PC-3 (cell line): Measurements from ENCODE around the gene CAV1. TPM values are rescaled to one million over a fixed set of nuclear protein-coding genes. Genes with fewer than 3 reads are reported as not detected.

Source experiments
- ATAC-seq: fragments of 200-7000 bp; cut with Tn5 transposase; 2 replicates; pipeline ENCODE4 v1.9.1; 2020; ENCODE audit warnings: mild to moderate bottlenecking, moderate library complexity
- BruUV-seq: library from RNA; stranded (reverse); fragments of 400-500 nt; replicated peaks from 2 replicates; lab custom pipeline; 2021; lab: Mats Ljungman, UMichigan
- CTCF ChIA-PET: fragments of 300-600 bp; sonication (Branson Sonifier 250); formaldehyde crosslinking; loops from one replicate; lab custom pipeline; 2022; ENCODE audit warnings: antibody characterized with exemption; lab: Charles Lee
- POLR2A ChIA-PET: fragments of 300-600 bp; sonication (Branson Sonifier 250); formaldehyde crosslinking; loops from one replicate; lab custom pipeline; 2022; ENCODE audit warnings: antibody characterized with exemption; ENCODE audit not compliant: unreplicated experiment; lab: Charles Lee
- DNase-seq: peaks from one replicate; pipeline ENCODE4 v3.0.0-alpha.2; 2015
- H2AFZ ChIP-seq: fragments of 300-600 bp; sonication (generic); 2 replicates; pipeline ENCODE4 v1.6.0; 2016; ENCODE audit warnings: antibody characterized with exemption, low read length
- H3F3A ChIP-seq: fragments of 300-600 bp; sonication (generic); one replicate; pipeline ENCODE4 v1.6.0; 2017; ENCODE audit warnings: antibody characterized with exemption, low read length, control low read depth, mild to moderate bottlenecking; ENCODE audit not compliant: unreplicated experiment
- H3K27ac ChIP-seq: fragments of 300-600 bp; sonication (generic); 2 replicates; pipeline ENCODE4 v1.5.1; 2016; ENCODE audit warnings: mild to moderate bottlenecking, low read length
- H3K27me3 ChIP-seq: fragments of 300-600 bp; sonication (generic); 2 replicates; pipeline ENCODE4 v1.6.1; 2016; ENCODE audit warnings: low read length, mixed read lengths
- H3K36me3 ChIP-seq: fragments of 300-600 bp; sonication (generic); 2 replicates; pipeline ENCODE4 v1.6.1; 2016; ENCODE audit warnings: low read depth, mixed run types, low read length, mixed read lengths
- H3K4me1 ChIP-seq: fragments of 300-600 bp; sonication (generic); 2 replicates; pipeline ENCODE4 v1.5.1; 2016; ENCODE audit warnings: low read length; ENCODE audit not compliant: insufficient read depth
- H3K4me2 ChIP-seq: fragments of 300-600 bp; sonication (generic); 2 replicates; pipeline ENCODE4 v1.6.0; 2016; ENCODE audit warnings: low read length
- H3K4me3 ChIP-seq: fragments of 300-600 bp; sonication (generic); 2 replicates; pipeline ENCODE4 v1.5.1; 2016; ENCODE audit warnings: mild to moderate bottlenecking, low read length, mixed read lengths
- H3K79me2 ChIP-seq: fragments of 300-600 bp; sonication (generic); 2 replicates; pipeline ENCODE4 v1.6.1; 2017; ENCODE audit warnings: low read length, mixed read lengths
- H3K9ac ChIP-seq: fragments of 300-600 bp; sonication (generic); 2 replicates; pipeline ENCODE4 v1.6.0; 2016; ENCODE audit warnings: mild to moderate bottlenecking, low read length
- H3K9me2 ChIP-seq: fragments of 300-600 bp; sonication (generic); replicated peaks from 2 replicates; pipeline ENCODE4 v1.6.1; 2016; ENCODE audit warnings: mixed run types, low read length, mixed read lengths
- H3K9me3 ChIP-seq: fragments of 300-600 bp; sonication (generic); 2 replicates; pipeline ENCODE4 v1.6.1; 2016; ENCODE audit warnings: low read length, mixed read lengths
- H4K20me1 ChIP-seq: fragments of 300-600 bp; sonication (generic); 2 replicates; pipeline ENCODE4 v1.6.1; 2016; ENCODE audit warnings: low read length, mixed read lengths
- EZH2 ChIP-seq: fragments of 300-600 bp; sonication (generic); IDR thresholded peaks from one replicate; pipeline ENCODE4 v1.6.1; 2017; ENCODE audit warnings: antibody characterized with exemption, mild to moderate bottlenecking, low read length; ENCODE audit not compliant: unreplicated experiment
- EZH2phosphoT487 ChIP-seq: fragments of 300-600 bp; sonication (generic); IDR thresholded peaks from 2 replicates; pipeline ENCODE4 v1.6.1; 2018; ENCODE audit warnings: mild to moderate bottlenecking, antibody characterized with exemption, low read length, borderline replicate concordance
- intact Hi-C: fragments of 100-400 bp; cut with micrococcal nuclease; formaldehyde crosslinking; loops from 2 replicates; pipeline ENCODE4 v1.9.0; 2023
- total RNA-seq: library from RNA; depleted of rRNA; stranded (reverse); fragments of >200 nt; gene quantifications from 2 replicates; pipeline ENCODE4 v1.2.3, GENCODE V29; 2014
- TF ChIP-seq, protein P1 (sequence below): fragments of 300-600 bp; sonication (generic); conservative IDR thresholded peaks from 2 replicates; pipeline ENCODE4 v1.5.1; 2017; ENCODE audit warnings: antibody characterized with exemption, low read depth, mild to moderate bottlenecking, low read length

The CAV1 gene
- total RNA-seq, 1 experiment from 2014 or later = 284 TPM

DNA sequence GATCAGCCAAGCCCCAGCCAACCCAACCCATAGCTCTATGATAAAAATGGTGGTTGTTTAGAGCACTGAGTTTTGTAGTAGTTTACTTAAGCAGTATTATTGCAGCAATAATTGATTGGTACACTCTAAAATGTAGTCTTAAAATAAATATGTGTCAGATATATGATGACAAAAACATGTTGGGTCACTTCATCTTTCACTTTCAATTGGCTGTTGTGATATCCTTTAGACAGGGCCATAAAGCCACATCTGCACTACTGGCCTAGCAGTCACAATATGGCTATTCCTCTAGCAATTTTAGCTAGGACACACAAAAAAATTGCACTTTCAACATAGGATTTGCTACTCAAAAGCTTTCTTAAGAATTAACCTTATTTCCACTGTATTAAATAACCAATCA lies 5.9 kb upstream of the CAV1 start:
- TF ChIP-seq EZH2 = no peak
- TF ChIP-seq, protein P1, sequence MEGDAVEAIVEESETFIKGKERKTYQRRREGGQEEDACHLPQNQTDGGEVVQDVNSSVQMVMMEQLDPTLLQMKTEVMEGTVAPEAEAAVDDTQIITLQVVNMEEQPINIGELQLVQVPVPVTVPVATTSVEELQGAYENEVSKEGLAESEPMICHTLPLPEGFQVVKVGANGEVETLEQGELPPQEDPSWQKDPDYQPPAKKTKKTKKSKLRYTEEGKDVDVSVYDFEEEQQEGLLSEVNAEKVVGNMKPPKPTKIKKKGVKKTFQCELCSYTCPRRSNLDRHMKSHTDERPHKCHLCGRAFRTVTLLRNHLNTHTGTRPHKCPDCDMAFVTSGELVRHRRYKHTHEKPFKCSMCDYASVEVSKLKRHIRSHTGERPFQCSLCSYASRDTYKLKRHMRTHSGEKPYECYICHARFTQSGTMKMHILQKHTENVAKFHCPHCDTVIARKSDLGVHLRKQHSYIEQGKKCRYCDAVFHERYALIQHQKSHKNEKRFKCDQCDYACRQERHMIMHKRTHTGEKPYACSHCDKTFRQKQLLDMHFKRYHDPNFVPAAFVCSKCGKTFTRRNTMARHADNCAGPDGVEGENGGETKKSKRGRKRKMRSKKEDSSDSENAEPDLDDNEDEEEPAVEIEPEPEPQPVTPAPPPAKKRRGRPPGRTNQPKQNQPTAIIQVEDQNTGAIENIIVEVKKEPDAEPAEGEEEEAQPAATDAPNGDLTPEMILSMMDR = no peak
- TF ChIP-seq EZH2phosphoT487 = no peak
- Histone ChIP-seq H3K9me2 (no peaks in the 10 kb centered on the region), H3K27me3 (no peaks in the 10 kb centered on the region), H3K4me1 (peaks cover 33% of the 10 kb centered on the region), H3K9ac (no peak overlapping the region), H3K36me3 (no peaks in the 10 kb centered on the region), H3K4me2 (no peak overlapping the region), H4K20me1 (no peaks in the 10 kb centered on the region), H2AFZ (no peak overlapping the region), H3K27ac (no peak overlapping the region), H3K9me3 (no peaks in the 10 kb centered on the region), H3K4me3 (no peak overlapping the region), H3F3A (peaks cover 4% of the 10 kb centered on the region), H3K79me2 (no peaks in the 10 kb centered on the region)
- POLR2A ChIA-PET = no interaction called here
- no peak for ATAC-seq
- intact Hi-C loops = no loop called here
- no TSS peak for BruUV-seq
- no peak for DNase-seq
- CTCF ChIA-PET = no interaction called here

- Histone ChIP-seq H2AFZ (peak overlapping the region; percentile 18; the same call in 1 of the 2 replicates), H3K4me2 (peak overlapping the region; percentile 80; the same call in 1 of the 2 replicates), H3K27ac (peak overlapping the region; percentile 73), H3K27me3 (no peaks in the 10 kb centered on the region), H3K36me3 (no peaks in the 10 kb centered on the region), H3K79me2 (peaks cover 14% of the 10 kb centered on the region), H3K4me3 (no peak overlapping the region), H3K9me2 (no peaks in the 10 kb centered on the region), H3K4me1 (peaks cover 37% of the 10 kb centered on the region), H3K9ac (no peak overlapping the region; the same call in 1 of the 2 replicates), H3F3A (peaks cover 4% of the 10 kb centered on the region), H4K20me1 (no peaks in the 10 kb centered on the region), H3K9me3 (no peaks in the 10 kb centered on the region)
- ATAC-seq (peak; percentile 2; the same call in 1 of the 2 replicates), DNase-seq (peak; percentile 83)
- CTCF ChIA-PET = no interaction called here
- TF ChIP-seq, protein P1 = no peak
- no peak for TF ChIP-seq EZH2phosphoT487
- BruUV-seq = no TSS peak
- intact Hi-C loops = loop anchor here (10.0 kb wide), 1 partner anchor 154 kb away; the partner anchor contains the start of gene MET
- POLR2A ChIA-PET = interaction anchor here (0.5 to 1.1 kb wide), 5 partner anchors 22 to 136 kb away, joined by 3 to 23 read pairs (median 6); partner anchors contain the start of gene CAV2
Observed at GRCh38 chr7:116521046-116521664, 3.7 kb upstream of the CAV1 start.

DNA sequence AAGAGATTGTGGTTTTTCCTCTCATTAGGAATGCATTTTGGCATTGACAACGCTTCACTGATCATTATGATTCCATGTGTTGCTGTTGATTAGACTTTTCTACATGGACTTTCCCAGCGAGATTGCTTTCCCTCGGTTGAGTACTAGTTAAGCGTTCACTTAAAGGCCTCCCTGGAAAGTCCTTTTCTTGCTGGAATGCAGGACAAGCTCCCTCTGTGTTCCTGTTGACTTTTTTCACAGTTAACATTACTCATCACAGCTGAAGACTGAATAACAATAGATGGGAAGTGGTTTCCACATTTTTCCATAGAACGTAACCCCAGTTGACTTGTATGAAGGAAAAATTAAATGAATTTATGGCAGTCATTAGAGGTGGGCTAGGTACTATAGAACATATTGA lies 2.6 kb upstream of the CAV1 start:
- CTCF ChIA-PET = interaction anchor here (1.2 kb wide), 1 partner anchor 67 kb away, joined by 4 read pairs; no protein-coding TSS in a partner anchor
- Histone ChIP-seq H2AFZ (peak overlapping the region; percentile 57; the same call in 1 of the 2 replicates), H3K4me2 (peak overlapping the region; percentile 80), H3F3A (peaks cover 4% of the 10 kb centered on the region), H3K4me3 (peak overlapping the region; percentile 26; the same call in 1 of the 2 replicates), H4K20me1 (0 out of 2 replicates have a peak, but pooled peaks cover 1% of the 10 kb centered on the region), H3K27ac (peak overlapping the region; percentile 73), H3K9ac (peak overlapping the region; percentile 10; the same call in 1 of the 2 replicates), H3K9me3 (no peaks in the 10 kb centered on the region), H3K27me3 (no peaks in the 10 kb centered on the region), H3K9me2 (no peaks in the 10 kb centered on the region), H3K4me1 (peaks cover 43% of the 10 kb centered on the region), H3K36me3 (peaks cover 5% of the 10 kb centered on the region; the same call in 1 of the 2 replicates), H3K79me2 (peaks cover 25% of the 10 kb centered on the region)
- intact Hi-C loops = loop anchor here (1.0 to 10.0 kb wide), 3 partner anchors 10 to 153 kb away; partner anchors contain the start of gene MET
- DNase-seq (peak; percentile 88), ATAC-seq (peak; percentile 23)
- BruUV-seq = no TSS peak
- TF ChIP-seq EZH2phosphoT487 (no peak), EZH2 (no peak)
- TF ChIP-seq, protein P1 = no peak
- POLR2A ChIA-PET = no interaction called here
